HepG2 (cell line): ENCODE results near the gene PHKG1. TPM values are rescaled to one million over a fixed set of nuclear protein-coding genes. Genes with fewer than 3 reads are reported as not detected.

Source experiments
- BRD4 ChIP-seq: sonication (generic); formaldehyde crosslinking; IDR thresholded peaks from 2 replicates; pipeline ENCODE4 v1.4.0; 2020; ENCODE audit warnings: missing genetic modification reagents
- FOXJ3 ChIP-seq: sonication (generic); formaldehyde crosslinking; IDR thresholded peaks from 2 replicates; pipeline ENCODE4 v1.4.0; 2020; ENCODE audit warnings: missing genetic modification reagents, mild to moderate bottlenecking, borderline replicate concordance
- HBP1 ChIP-seq: IDR thresholded peaks from 2 replicates; pipeline ENCODE4 v1.6.1; 2016; ENCODE audit warnings: low read depth, control low read depth
- HMG20B ChIP-seq: conservative IDR thresholded peaks from 2 replicates; pipeline ENCODE4 v1.6.1; 2016; ENCODE audit warnings: missing genetic modification reagents, missing compliant biosample characterization
- KDM5A ChIP-seq: fragments of 200-600 bp; sonication (generic); IDR thresholded peaks from 2 replicates; pipeline ENCODE4 v1.7.0; 2018; ENCODE audit warnings: antibody characterized with exemption, mild to moderate bottlenecking, low read length, borderline replicate concordance
- KLF12 ChIP-seq: sonication (generic); formaldehyde crosslinking; IDR thresholded peaks from 2 replicates; pipeline ENCODE4 v1.4.0; 2020; ENCODE audit warnings: missing genetic modification reagents, borderline replicate concordance
- MIXL1 ChIP-seq: IDR thresholded peaks from 2 replicates; pipeline ENCODE4 v1.6.1; 2016
- NCOA5 ChIP-seq: sonication (generic); formaldehyde crosslinking; IDR thresholded peaks from 2 replicates; pipeline ENCODE4 v1.4.0; 2020; ENCODE audit warnings: missing genetic modification reagents
- NFYC ChIP-seq: IDR thresholded peaks from 2 replicates; pipeline ENCODE4 v1.6.1; 2016; ENCODE audit warnings: missing genetic modification reagents, missing compliant biosample characterization
- PCBP1 ChIP-seq: fragments of 200-400 bp; formaldehyde crosslinking; IDR thresholded peaks from 2 replicates; pipeline ENCODE4 v1.6.1; 2017; ENCODE audit warnings: mild to moderate bottlenecking, low read depth, low read length, borderline replicate concordance
- SMARCC2 ChIP-seq: fragments of 450-650 bp; IDR thresholded peaks from 2 replicates; pipeline ENCODE4 v1.6.1; 2017; ENCODE audit warnings: antibody characterized with exemption, mild to moderate bottlenecking
- ZBTB39 ChIP-seq: sonication (generic); formaldehyde crosslinking; IDR thresholded peaks from 2 replicates; pipeline ENCODE4 v1.5.0; 2020; ENCODE audit warnings: missing genetic modification reagents
- ZNF20 ChIP-seq: sonication (generic); formaldehyde crosslinking; IDR thresholded peaks from 2 replicates; pipeline ENCODE4 v1.4.0; 2020; ENCODE audit warnings: mild to moderate bottlenecking, moderate library complexity, missing genetic modification reagents
- ZNF225 ChIP-seq: sonication (generic); formaldehyde crosslinking; IDR thresholded peaks from 2 replicates; pipeline ENCODE4 v1.4.0; 2020; ENCODE audit warnings: mild to moderate bottlenecking, missing genetic modification reagents
- ZNF234 ChIP-seq: sonication (generic); formaldehyde crosslinking; conservative IDR thresholded peaks from 2 replicates; pipeline ENCODE4 v1.5.1; 2020; ENCODE audit warnings: mild to moderate bottlenecking, missing genetic modification reagents
- ZNF329 ChIP-seq: sonication (generic); formaldehyde crosslinking; IDR thresholded peaks from 2 replicates; pipeline ENCODE4 v1.9.0; 2021; ENCODE audit warnings: low read depth, mild to moderate bottlenecking, missing genetic modification reagents
- ZNF33B ChIP-seq: sonication (generic); formaldehyde crosslinking; IDR thresholded peaks from 2 replicates; pipeline ENCODE4 v1.5.1; 2020; ENCODE audit warnings: mild to moderate bottlenecking, missing genetic modification reagents
- ZNF446 ChIP-seq: sonication (generic); formaldehyde crosslinking; IDR thresholded peaks from 2 replicates; pipeline ENCODE4 v1.5.0; 2020; ENCODE audit warnings: mild to moderate bottlenecking, missing genetic modification reagents
- ZNF761 ChIP-seq: sonication (generic); formaldehyde crosslinking; conservative IDR thresholded peaks from 2 replicates; pipeline ENCODE4 v1.4.0; 2020; ENCODE audit warnings: mild to moderate bottlenecking, missing genetic modification reagents
- ZNF776 ChIP-seq: sonication (generic); formaldehyde crosslinking; IDR thresholded peaks from 2 replicates; pipeline ENCODE4 v1.4.0; 2020; ENCODE audit warnings: mild to moderate bottlenecking, missing genetic modification reagents
- ZSCAN21 ChIP-seq: sonication (generic); formaldehyde crosslinking; IDR thresholded peaks from 2 replicates; pipeline ENCODE4 v1.8.0; 2022; ENCODE audit warnings: mild to moderate bottlenecking, missing genetic modification reagents, moderate library complexity, borderline replicate concordance
- polyA plus RNA-seq, 8 experiments: library from polyadenylated mRNA; depleted of rRNA in 3 of 8; stranded (reverse) in 7 of 8; unstranded in 1 of 8; fragments of >200 nt; fragmentation: Illumina TruSeq in 4 of 8; extraction: Trizol in 4 of 8; gene quantifications; 2 replicates each; pipeline versions ENCODE4 v1.2.1 to v1.2.3, GENCODE V29; 2011 to 2016; ENCODE audit warnings: low read depth in 4 of 8, missing spikeins in 1 of 8, mixed read lengths in 1 of 8; ENCODE audit not compliant: insufficient read depth in 1 of 8
- total RNA-seq, 5 experiments: library from RNA; depleted of rRNA; stranded (reverse); fragments of >200 nt; fragmentation: Illumina TruSeq; extraction: Trizol; gene quantifications; 2 replicates each; pipeline ENCODE4 v1.2.3, GENCODE V29; 2016; ENCODE audit warnings: low read depth in 1 of 5
- TF ChIP-seq, protein P1 (sequence below): sonication (generic); formaldehyde crosslinking; IDR thresholded peaks from 2 replicates; pipeline ENCODE4 v1.8.1; 2022; ENCODE audit warnings: mild to moderate bottlenecking, missing genetic modification reagents
- TF ChIP-seq, protein P2 (sequence below): sonication (generic); formaldehyde crosslinking; conservative IDR thresholded peaks from 2 replicates; pipeline ENCODE4 v1.4.0; 2020; ENCODE audit warnings: missing genetic modification reagents
- TF ChIP-seq, protein P3 (sequence below): sonication (generic); formaldehyde crosslinking; conservative IDR thresholded peaks from 2 replicates; pipeline ENCODE4 v1.4.0; 2020; ENCODE audit warnings: missing genetic modification reagents

Gene PHKG1
- total and polyA plus RNA-seq, 2 of the 13 experiments (the other 11 are each of a cell fraction or from before 2014, with no cell fraction given), result 0.44 to 0.71 TPM

GRCh38 chr7:56063882-56064625, 28.7 kb downstream of the PHKG1 start, which contains the start of gene SUMF2 (continued):
- peak; percentile 70; the same call in 1 of the 2 replicates for TF ChIP-seq ZBTB39 (CRISPR knock-in tag)
- no peak for TF ChIP-seq HMG20B (CRISPR knock-in tag)
- no peak for TF ChIP-seq KDM5A
- TF ChIP-seq ZNF225 (CRISPR knock-in tag), result peak; percentile 76; the same call in 1 of the 2 replicates
- TF ChIP-seq, protein P1, sequence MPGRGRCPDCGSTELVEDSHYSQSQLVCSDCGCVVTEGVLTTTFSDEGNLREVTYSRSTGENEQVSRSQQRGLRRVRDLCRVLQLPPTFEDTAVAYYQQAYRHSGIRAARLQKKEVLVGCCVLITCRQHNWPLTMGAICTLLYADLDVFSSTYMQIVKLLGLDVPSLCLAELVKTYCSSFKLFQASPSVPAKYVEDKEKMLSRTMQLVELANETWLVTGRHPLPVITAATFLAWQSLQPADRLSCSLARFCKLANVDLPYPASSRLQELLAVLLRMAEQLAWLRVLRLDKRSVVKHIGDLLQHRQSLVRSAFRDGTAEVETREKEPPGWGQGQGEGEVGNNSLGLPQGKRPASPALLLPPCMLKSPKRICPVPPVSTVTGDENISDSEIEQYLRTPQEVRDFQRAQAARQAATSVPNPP, result peak; percentile 78; the same call in 1 of the 2 replicates
- peak; percentile 88 for TF ChIP-seq ZSCAN21
- TF ChIP-seq HBP1 (CRISPR knock-in tag), result peak; percentile 71; the same call in 1 of the 2 replicates
- peak; percentile 62; the same call in 1 of the 2 replicates for TF ChIP-seq ZNF329
- TF ChIP-seq, protein P2, sequence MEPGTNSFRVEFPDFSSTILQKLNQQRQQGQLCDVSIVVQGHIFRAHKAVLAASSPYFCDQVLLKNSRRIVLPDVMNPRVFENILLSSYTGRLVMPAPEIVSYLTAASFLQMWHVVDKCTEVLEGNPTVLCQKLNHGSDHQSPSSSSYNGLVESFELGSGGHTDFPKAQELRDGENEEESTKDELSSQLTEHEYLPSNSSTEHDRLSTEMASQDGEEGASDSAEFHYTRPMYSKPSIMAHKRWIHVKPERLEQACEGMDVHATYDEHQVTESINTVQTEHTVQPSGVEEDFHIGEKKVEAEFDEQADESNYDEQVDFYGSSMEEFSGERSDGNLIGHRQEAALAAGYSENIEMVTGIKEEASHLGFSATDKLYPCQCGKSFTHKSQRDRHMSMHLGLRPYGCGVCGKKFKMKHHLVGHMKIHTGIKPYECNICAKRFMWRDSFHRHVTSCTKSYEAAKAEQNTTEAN (CRISPR knock-in tag), result peak; percentile 57; the same call in 1 of the 2 replicates
- no peak for TF ChIP-seq ZNF33B (CRISPR knock-in tag)
- TF ChIP-seq NFYC, result no peak; the same call in 1 of the 2 replicates
- no peak for TF ChIP-seq NCOA5 (CRISPR knock-in tag)
- no peak; the same call in 1 of the 2 replicates for TF ChIP-seq MIXL1 (CRISPR knock-in tag)
- TF ChIP-seq ZNF20 (CRISPR knock-in tag), result no peak
- no peak for TF ChIP-seq FOXJ3 (CRISPR knock-in tag)
- TF ChIP-seq ZNF234 (CRISPR knock-in tag), result peak; percentile 90; the same call in 1 of the 2 replicates
- TF ChIP-seq ZNF776, result peak; percentile 67; the same call in 1 of the 2 replicates
- TF ChIP-seq ZNF446 (CRISPR knock-in tag), result no peak
- TF ChIP-seq BRD4 (CRISPR knock-in tag), result peak; percentile 44; the same call in 1 of the 2 replicates
- TF ChIP-seq KLF12 (CRISPR knock-in tag), result no peak
- no peak for TF ChIP-seq SMARCC2
- TF ChIP-seq, protein P3, sequence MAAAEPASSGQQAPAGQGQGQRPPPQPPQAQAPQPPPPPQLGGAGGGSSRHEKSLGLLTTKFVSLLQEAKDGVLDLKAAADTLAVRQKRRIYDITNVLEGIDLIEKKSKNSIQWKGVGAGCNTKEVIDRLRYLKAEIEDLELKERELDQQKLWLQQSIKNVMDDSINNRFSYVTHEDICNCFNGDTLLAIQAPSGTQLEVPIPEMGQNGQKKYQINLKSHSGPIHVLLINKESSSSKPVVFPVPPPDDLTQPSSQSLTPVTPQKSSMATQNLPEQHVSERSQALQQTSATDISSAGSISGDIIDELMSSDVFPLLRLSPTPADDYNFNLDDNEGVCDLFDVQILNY (CRISPR knock-in tag), result no peak
- TF ChIP-seq PCBP1, result no peak
- TF ChIP-seq ZNF761 (CRISPR knock-in tag), result no peak
